Measurements from ENCODE around the gene WNT3. TPM values are rescaled to one million over a fixed set of nuclear protein-coding genes. Genes with fewer than 3 reads are reported as not detected.

Gene WNT3
- total RNA-seq, 1 experiment from 2014 or later, result 5.5 TPM

DNA sequence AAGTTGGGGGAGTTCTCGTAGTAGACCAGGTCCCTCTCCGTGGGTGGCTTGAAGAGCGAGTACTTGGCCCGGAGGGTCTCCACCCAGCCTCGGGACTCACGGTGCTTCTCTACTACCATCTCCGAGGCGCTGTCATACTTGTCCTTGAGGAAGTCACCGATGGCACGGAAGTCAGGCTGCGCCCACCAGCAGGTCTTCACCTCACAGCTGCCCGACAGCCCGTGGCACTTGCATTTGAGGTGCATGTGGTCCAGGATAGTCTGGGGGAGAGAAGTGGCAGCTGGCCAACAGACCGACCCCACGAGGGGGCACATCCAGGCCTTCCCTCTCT is 50.0 kb downstream of the WNT3 start:
- ChIA-PET CTCF (no interaction called here), POLR2A (no interaction called here), RAD21 (ENCODE audit: low non-redundant PET in 1 of 2, low total read pairs in 2 of 2, uncharacterized antibody in 2 of 2, unreplicated experiment in 2 of 2) (no interaction called here)
- no peak for ATAC-seq
- DNase-seq (ENCODE audit: low read depth, low spot score), result no peak
- H3K36me3 ChIP-seq (ENCODE audit: control insufficient read depth in 1 of 2, insufficient read depth in 2 of 2, low read length in 2 of 2), result no peaks in the 10 kb centered on the region
- H3K27ac ChIP-seq (ENCODE audit: low read depth, low read length), result no peak overlapping the region
- no peaks in the 10 kb centered on the region for H3K79me2 ChIP-seq (ENCODE audit: insufficient read depth, low read length)
- no peaks in the 10 kb centered on the region for H3K27me3 ChIP-seq (ENCODE audit: insufficient read depth, low read length)
- TF ChIP-seq, protein P1, sequence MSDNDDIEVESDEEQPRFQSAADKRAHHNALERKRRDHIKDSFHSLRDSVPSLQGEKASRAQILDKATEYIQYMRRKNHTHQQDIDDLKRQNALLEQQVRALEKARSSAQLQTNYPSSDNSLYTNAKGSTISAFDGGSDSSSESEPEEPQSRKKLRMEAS (IDR thresholded peaks at IDR 0.05), result no peak
- TF ChIP-seq SP1 (IDR thresholded peaks at IDR 0.05; ENCODE audit: low read depth), result no peak
- TF ChIP-seq FOSL1 (IDR thresholded peaks at IDR 0.05; ENCODE audit: low read depth), result no peak
- no peak for TF ChIP-seq REST (IDR thresholded peaks at IDR 0.05; ENCODE audit: low read depth)
- no peak for TF ChIP-seq POLR2A (IDR thresholded peaks at IDR 0.05; ENCODE audit: borderline replicate concordance, extremely low read depth, insufficient read depth, insufficient read length)
- TF ChIP-seq EGR1 (IDR thresholded peaks at IDR 0.05; ENCODE audit: low read depth), result no peak
- TF ChIP-seq, protein P2, sequence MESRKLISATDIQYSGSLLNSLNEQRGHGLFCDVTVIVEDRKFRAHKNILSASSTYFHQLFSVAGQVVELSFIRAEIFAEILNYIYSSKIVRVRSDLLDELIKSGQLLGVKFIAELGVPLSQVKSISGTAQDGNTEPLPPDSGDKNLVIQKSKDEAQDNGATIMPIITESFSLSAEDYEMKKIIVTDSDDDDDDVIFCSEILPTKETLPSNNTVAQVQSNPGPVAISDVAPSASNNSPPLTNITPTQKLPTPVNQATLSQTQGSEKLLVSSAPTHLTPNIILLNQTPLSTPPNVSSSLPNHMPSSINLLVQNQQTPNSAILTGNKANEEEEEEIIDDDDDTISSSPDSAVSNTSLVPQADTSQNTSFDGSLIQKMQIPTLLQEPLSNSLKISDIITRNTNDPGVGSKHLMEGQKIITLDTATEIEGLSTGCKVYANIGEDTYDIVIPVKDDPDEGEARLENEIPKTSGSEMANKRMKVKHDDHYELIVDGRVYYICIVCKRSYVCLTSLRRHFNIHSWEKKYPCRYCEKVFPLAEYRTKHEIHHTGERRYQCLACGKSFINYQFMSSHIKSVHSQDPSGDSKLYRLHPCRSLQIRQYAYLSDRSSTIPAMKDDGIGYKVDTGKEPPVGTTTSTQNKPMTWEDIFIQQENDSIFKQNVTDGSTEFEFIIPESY (IDR thresholded peaks at IDR 0.05; ENCODE audit: extremely low read depth, insufficient replicate concordance, low read length), result no peak
- no peak for TF ChIP-seq SIN3A (IDR thresholded peaks at IDR 0.05; ENCODE audit: low read depth)
- no peak for TF ChIP-seq RAD21 (IDR thresholded peaks at IDR 0.05; ENCODE audit: low read depth)
- no peak for TF ChIP-seq CEBPB (IDR thresholded peaks at IDR 0.05; ENCODE audit: low read depth)
- TF ChIP-seq JUND (IDR thresholded peaks at IDR 0.05), result no peak
- H3K9ac ChIP-seq (ENCODE audit: low read length), result no peak overlapping the region
- H3K4me2 ChIP-seq (ENCODE audit: low read length), result no peak overlapping the region
- H2AFZ ChIP-seq (ENCODE audit: low read depth, low read length, poor library complexity, severe bottlenecking), result no peak overlapping the region
- H4K20me1 ChIP-seq (ENCODE audit: insufficient read depth), result no peaks in the 10 kb centered on the region
- H3K9me3 ChIP-seq (ENCODE audit: control insufficient read depth in 1 of 2, insufficient read depth in 1 of 2, low read depth in 1 of 2, low read length in 2 of 2), result no peaks in the 10 kb centered on the region
- H3K9me2 ChIP-seq (ENCODE audit: insufficient read depth), result no peaks in the 10 kb centered on the region
- H3K4me3 ChIP-seq (replicated peaks in 1 of 2; ENCODE audit: low read depth in 1 of 2, low read length in 2 of 2), result no peak overlapping the region
- intact Hi-C loops (cut with micrococcal nuclease), result no loop called here
- peaks cover 50 to 88% of the 10 kb centered on the region in 2 experiments for H3K4me1 ChIP-seq (ENCODE audit: control insufficient read depth in 1 of 2, insufficient read depth in 2 of 2, low read length in 2 of 2)
- TSS peak; percentile 18 for BruUV-seq (replicated peaks)

All from HCT116 (cell line).